KMS-11 (cell line): ENCODE measurements around the gene DLGAP1.

Experiments
- H2AFZ ChIP-seq: fragments of 200-600 bp; sonication (generic); 2 replicates; pipeline ENCODE4 v1.6.1; 2016; ENCODE audit warnings: antibody characterized with exemption, mixed run types, low read depth
- H3K27ac ChIP-seq: fragments of 200-600 bp; sonication (generic); 2 replicates; pipeline ENCODE4 v1.6.1; 2016; ENCODE audit warnings: mild to moderate bottlenecking, mixed run types
- H3K27me3 ChIP-seq: fragments of 200-600 bp; sonication (generic); 2 replicates; pipeline ENCODE4 v1.6.1; 2017; ENCODE audit warnings: mild to moderate bottlenecking, low read depth, mixed run types, moderate library complexity; ENCODE audit not compliant: insufficient read depth
- H3K36me3 ChIP-seq: fragments of 200-600 bp; sonication (generic); 2 replicates; pipeline ENCODE4 v1.6.1; 2017; ENCODE audit warnings: mild to moderate bottlenecking, mixed run types; ENCODE audit not compliant: insufficient read depth
- H3K4me1 ChIP-seq: fragments of 200-600 bp; sonication (generic); 2 replicates; pipeline ENCODE4 v1.6.1; 2016; ENCODE audit warnings: mild to moderate bottlenecking, low read depth, mixed run types; ENCODE audit not compliant: poor library complexity, severe bottlenecking
- H3K4me2 ChIP-seq: fragments of 200-600 bp; sonication (generic); 2 replicates; pipeline ENCODE4 v1.7.0; 2016; ENCODE audit warnings: mild to moderate bottlenecking, mixed run types
- H3K4me3 ChIP-seq: fragments of 200-600 bp; sonication (generic); IDR thresholded peaks from 2 replicates; pipeline ENCODE4 v1.6.1; 2017; ENCODE audit warnings: low read depth, low read length, mixed read lengths; ENCODE audit not compliant: insufficient read depth
- H3K79me2 ChIP-seq: fragments of 200-600 bp; sonication (generic); 2 replicates; pipeline ENCODE4 v1.6.1; 2016; ENCODE audit warnings: low read depth, mixed run types; ENCODE audit not compliant: insufficient read depth
- H3K9ac ChIP-seq: fragments of 200-600 bp; sonication (generic); 2 replicates; pipeline ENCODE4 v1.6.1; 2016; ENCODE audit warnings: mild to moderate bottlenecking, mixed run types
- H4K20me1 ChIP-seq: fragments of 200-600 bp; sonication (generic); 2 replicates; pipeline ENCODE4 v1.6.1; 2016; ENCODE audit warnings: mild to moderate bottlenecking, mixed run types; ENCODE audit not compliant: insufficient read depth
- CTCF ChIP-seq: fragments of 200-600 bp; sonication (generic); conservative IDR thresholded peaks from 2 replicates; pipeline ENCODE4 v1.6.1; 2017; ENCODE audit warnings: low read depth, mild to moderate bottlenecking, antibody characterized with exemption, low read length, moderate library complexity, mixed read lengths

The DLGAP1 gene

GRCh38 chr18:4453874-4454536 is 1.1 kb downstream of the DLGAP1 start:
- H3K27ac ChIP-seq = no peak overlapping the region
- peak overlapping the region; percentile 66 for H2AFZ ChIP-seq
- H4K20me1 ChIP-seq = no peaks in the 10 kb centered on the region
- no peaks in the 10 kb centered on the region for H3K79me2 ChIP-seq
- H3K36me3 ChIP-seq = no peaks in the 10 kb centered on the region
- no peak overlapping the region for H3K4me3 ChIP-seq
- no peaks in the 10 kb centered on the region for H3K27me3 ChIP-seq
- H3K4me2 ChIP-seq = peak overlapping the region; percentile 36; the same call in 1 of the 2 replicates
- H3K9ac ChIP-seq = peak overlapping the region; percentile 49; the same call in 1 of the 2 replicates
- peaks cover 15% of the 10 kb centered on the region for H3K4me1 ChIP-seq
- TF ChIP-seq CTCF = no peak

- Histone ChIP-seq H2AFZ (no peak overlapping the region), H3K4me3 (no peak overlapping the region), H3K79me2 (no peaks in the 10 kb centered on the region), H3K9ac (no peak overlapping the region), H3K4me1 (peaks cover 15% of the 10 kb centered on the region), H4K20me1 (no peaks in the 10 kb centered on the region), H3K27ac (no peak overlapping the region), H3K27me3 (no peaks in the 10 kb centered on the region), H3K4me2 (no peak overlapping the region), H3K36me3 (no peaks in the 10 kb centered on the region)
- no peak for TF ChIP-seq CTCF
These were observed 1.6 kb downstream of the DLGAP1 start for GRCh38 chr18:4453567-4453873.

GRCh38 chr18:4450065-4450658 is 4.9 kb downstream of the DLGAP1 start:
- Histone ChIP-seq H3K27ac (no peak overlapping the region), H3K4me2 (peak overlapping the region; percentile 20; the same call in 1 of the 2 replicates), H3K4me3 (no peak overlapping the region), H3K79me2 (no peaks in the 10 kb centered on the region), H3K36me3 (no peaks in the 10 kb centered on the region), H3K9ac (no peak overlapping the region), H4K20me1 (no peaks in the 10 kb centered on the region), H3K4me1 (peaks cover 15% of the 10 kb centered on the region), H2AFZ (no peak overlapping the region), H3K27me3 (no peaks in the 10 kb centered on the region)
- TF ChIP-seq CTCF = no peak

- Histone ChIP-seq H3K27me3 (no peaks in the 10 kb centered on the region), H3K4me2 (no peak overlapping the region), H3K79me2 (no peaks in the 10 kb centered on the region), H3K27ac (no peak overlapping the region), H3K9ac (no peak overlapping the region), H4K20me1 (no peaks in the 10 kb centered on the region), H2AFZ (no peak overlapping the region), H3K4me1 (peaks cover 11% of the 10 kb centered on the region), H3K4me3 (no peak overlapping the region), H3K36me3 (no peaks in the 10 kb centered on the region)
- no peak for TF ChIP-seq CTCF
These were observed 9.2 kb downstream of the DLGAP1 start for GRCh38 chr18:4445902-4446301.
